OCI-LY3 (cell line): ENCODE results near the gene ZFP3.

Experiments used
- EZH2phosphoT487 ChIP-seq: fragments of 200-600 bp; shearing (Covaris generic); IDR thresholded peaks from 2 replicates; pipeline ENCODE4 v1.6.1; 2018; ENCODE audit warnings: antibody characterized with exemption, mixed run types, low read depth
- TF ChIP-seq, protein P1 (sequence below): fragments of 200-600, 300-600 bp; sonication (generic); IDR thresholded peaks from 2 replicates; pipeline ENCODE4 v1.5.1; 2014; ENCODE audit warnings: antibody characterized with exemption, low read length, low read depth

DNA sequence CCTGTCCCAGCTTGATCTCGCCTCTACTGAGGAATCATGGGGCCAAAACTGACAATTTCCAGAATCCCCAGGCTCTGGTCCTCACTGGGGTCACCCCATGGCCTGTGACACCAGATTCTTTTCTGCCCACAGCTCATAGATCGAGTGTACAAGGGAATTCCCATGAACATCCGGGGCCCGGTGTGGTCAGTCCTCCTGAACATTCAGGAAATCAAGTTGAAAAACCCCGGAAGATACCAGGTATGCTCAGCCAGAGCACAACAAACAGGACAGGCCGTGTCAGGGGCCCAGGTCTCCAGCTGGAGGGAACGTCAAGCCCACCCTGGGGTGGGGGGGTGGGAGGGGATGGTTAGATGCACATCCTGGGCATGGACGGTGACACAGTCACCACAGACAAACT lies 55.0 kb downstream of the ZFP3 start:
- TF ChIP-seq, protein P1, sequence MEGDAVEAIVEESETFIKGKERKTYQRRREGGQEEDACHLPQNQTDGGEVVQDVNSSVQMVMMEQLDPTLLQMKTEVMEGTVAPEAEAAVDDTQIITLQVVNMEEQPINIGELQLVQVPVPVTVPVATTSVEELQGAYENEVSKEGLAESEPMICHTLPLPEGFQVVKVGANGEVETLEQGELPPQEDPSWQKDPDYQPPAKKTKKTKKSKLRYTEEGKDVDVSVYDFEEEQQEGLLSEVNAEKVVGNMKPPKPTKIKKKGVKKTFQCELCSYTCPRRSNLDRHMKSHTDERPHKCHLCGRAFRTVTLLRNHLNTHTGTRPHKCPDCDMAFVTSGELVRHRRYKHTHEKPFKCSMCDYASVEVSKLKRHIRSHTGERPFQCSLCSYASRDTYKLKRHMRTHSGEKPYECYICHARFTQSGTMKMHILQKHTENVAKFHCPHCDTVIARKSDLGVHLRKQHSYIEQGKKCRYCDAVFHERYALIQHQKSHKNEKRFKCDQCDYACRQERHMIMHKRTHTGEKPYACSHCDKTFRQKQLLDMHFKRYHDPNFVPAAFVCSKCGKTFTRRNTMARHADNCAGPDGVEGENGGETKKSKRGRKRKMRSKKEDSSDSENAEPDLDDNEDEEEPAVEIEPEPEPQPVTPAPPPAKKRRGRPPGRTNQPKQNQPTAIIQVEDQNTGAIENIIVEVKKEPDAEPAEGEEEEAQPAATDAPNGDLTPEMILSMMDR: no peak
- TF ChIP-seq EZH2phosphoT487: no peak
